ENCODE measurements around the gene ADGRV1.
"Not testable (repeated sequence)": the region's sequence is repeated elsewhere in the genome, so short reads cannot be mapped to it uniquely, and the experiment has no call there.

ADGRV1 gene

DNA sequence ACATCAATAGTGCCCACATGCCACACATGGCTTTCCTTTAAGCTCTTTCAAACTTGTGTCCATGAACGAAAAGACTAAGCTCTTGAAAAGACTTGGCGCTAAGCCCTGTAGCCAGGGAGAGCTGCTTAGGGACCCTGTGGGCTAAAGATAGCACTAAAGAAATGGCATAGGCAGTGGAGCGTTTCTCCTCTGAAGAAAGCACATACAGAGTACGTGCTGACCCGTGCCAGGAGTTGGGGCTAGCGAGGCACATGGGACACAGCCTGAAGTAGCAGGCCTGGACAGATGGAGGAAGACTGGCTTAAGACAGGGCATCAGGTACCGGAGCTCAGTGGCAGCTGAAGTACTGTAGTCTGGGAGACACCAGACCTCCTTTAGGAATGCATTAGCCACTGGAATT, 39.7 kb downstream of the ADGRV1 start:
- DNase-seq = no peak

DNA sequence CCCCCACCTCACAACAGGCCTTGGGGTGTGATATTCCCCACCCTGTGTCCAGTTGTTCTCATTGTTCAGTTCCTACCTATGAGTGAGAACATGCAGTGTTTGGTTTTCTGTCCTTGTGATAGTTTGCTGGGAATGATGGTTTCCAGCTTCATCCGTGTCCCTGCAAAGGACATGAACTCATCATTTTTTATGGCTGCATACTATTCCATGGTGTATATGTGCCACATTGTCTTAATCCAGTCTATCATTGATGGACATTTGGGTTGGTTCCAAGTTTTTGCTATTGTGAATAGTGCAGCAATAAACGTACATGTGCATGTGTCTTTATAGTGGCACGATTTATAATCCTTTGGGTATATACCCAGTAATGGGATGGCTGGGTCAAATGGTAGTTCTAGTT, 41.7 kb downstream of the ADGRV1 start:
- DNase-seq = not testable (repeated sequence)

DNA sequence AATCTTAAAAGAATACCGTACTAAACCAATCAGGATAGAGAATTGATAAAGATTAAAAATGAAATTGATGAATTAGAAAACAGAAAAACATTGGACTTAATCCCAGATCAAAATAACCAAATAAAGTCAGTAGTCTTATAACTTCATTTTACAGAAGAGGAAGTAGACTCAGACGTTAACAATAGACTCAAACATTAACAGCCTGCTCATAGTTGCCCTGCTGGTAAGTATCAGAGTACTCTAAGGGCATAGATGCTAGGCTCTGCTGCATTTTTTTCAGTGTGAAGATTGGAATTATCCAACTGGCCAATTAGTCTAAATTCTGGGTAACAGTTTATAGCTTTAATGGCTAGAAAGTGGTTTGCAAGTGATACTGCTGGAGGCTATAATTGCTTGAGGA, 42.9 kb downstream of the ADGRV1 start:
- DNase-seq = peak; percentile 36

DNA sequence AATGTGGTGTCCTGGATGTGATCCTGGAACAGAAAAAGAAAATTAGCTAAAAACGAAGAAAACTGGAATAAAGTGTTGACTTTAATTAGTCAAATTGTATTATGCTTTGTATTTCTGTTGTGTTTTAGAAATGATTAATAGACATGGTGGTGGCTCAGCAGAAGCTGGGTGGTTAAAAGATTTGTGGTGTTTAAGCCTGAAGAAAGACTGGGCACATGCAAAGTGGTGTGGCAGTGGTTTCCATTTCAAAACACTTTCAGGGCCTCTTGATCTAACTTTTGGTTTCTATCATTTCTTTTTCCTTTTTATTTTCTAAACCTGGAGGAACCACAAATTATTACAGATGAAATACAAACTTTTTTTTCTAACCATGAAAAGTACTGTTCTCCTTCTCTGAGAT, 44.1 kb downstream of the ADGRV1 start:
- no peak for DNase-seq

GRCh38 chr5:90606539-90606938, 47.9 kb downstream of the ADGRV1 start:
- DNase-seq = peak; percentile 41

DNA sequence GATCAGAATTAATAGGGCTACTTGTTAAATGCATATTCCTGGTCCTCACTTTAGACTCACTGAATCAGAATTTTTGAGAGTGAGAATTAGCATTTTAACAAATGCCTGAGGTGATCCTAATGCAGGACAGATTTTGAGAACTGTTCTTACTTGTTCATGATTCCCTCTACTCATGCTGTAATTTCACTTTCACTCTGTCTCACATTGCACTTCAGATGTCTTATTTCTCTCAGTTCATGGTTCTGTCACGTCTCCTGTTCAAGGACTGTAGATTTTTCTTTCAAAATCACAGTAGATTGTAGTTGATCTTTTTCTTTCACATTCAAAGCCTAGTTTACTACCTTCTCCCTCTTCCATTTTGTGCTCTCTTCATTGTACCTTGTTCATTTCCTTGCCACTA, 54.3 kb downstream of the ADGRV1 start:
- DNase-seq = no peak

DNA sequence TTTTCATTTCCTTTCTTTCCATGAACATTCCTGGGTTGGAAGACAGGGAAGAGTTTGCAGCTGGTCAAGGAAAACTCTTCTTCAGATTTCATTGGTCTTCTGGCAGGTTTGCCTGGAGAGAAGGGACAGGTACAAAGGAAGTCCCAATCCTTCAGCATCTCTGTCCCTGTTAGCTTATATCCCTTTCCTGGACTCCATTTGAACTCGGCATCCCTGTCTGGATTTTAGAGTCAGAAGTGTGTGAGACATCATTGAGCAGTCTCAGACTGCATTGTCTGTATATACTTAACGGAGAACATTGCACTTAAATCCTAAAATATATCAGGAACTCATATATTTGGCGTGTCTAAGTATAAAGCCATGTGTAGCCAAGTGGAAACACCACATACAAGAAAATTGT, 54.9 kb downstream of the ADGRV1 start:
- DNase-seq = no peak

- no peak for DNase-seq
These were observed 55.4 kb downstream of the ADGRV1 start for GRCh38 chr5:90613918-90614504.

GRCh38 chr5:90615355-90615754, 56.8 kb downstream of the ADGRV1 start:
- no peak for DNase-seq

- no peak for DNase-seq
These were observed 59.5 kb downstream of the ADGRV1 start for GRCh38 chr5:90618071-90618470.

DNA sequence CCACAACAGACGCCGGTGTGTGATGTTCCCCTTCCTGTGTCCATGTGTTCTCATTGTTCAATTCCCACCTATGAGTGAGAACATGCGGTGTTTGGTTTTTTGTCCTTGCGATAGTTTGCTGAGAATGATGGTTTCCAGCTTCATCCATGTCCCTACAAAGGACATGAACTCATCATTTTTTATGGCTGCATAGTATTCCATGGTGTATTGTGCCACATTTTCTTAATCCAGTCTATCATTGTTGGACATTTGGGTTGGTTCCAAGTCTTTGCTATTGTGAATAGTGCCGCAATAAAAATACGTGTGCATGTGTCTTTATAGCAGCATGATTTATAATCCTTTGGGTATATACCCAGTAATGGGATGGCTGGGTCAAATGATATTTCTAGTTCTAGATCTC, 61.2 kb downstream of the ADGRV1 start:
- not testable (repeated sequence) for DNase-seq

DNA sequence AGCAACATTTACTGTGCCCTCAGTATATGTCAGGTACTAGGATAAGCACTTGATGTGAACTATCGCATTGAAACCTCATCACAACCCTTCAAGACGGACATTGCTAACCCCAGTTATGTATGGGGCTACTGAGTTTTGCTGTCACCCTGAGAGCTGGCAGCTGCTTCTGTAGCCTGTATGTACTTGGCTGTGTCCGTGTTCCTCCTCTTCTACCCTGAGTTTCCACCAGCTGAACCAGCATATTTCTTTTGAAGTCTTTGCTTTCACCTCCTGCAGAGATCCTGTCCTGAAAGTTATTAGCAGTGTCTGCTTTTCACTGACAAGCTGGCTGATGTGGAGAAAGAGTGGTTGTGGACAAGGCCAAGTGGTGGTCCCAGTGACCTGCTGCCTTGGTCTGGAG, 63.3 kb downstream of the ADGRV1 start:
- DNase-seq = no peak

DNA sequence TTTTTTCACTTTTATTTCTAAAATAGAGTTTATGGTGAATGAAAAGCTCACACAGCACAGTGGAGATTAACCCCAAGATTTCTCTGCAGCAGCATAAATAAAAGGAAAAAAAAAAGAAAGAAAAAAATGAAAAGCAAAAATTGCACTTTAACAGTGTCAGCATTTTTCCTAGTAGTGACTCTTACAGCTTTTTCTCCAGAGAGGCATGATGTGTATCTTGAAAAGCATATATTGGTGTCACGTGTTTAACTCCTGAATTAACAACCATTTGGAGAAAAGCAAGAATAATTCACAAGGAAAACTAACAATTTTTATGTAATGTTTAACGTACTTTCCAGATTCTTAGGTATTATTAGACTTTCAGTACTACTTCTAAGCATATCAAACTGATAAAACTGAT, 67.9 kb downstream of the ADGRV1 start:
- DNase-seq = no peak

DNA sequence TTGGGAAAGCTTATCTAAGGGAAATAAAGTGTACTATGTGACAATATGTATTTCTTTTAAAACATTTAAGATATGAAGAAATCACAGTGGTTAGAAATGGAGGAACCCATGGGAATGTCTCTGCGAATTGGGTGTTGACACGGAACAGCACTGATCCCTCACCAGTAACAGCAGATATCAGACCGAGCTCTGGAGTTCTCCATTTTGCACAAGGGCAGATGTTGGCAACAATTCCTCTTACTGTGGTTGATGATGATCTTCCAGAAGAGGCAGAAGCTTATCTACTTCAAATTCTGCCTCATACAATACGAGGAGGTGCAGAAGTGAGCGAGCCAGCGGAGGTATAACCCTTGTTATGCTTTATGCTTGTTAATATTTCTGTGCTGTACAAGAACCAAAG, 69.9 kb downstream of the ADGRV1 start:
- DNase-seq = no peak

DNA sequence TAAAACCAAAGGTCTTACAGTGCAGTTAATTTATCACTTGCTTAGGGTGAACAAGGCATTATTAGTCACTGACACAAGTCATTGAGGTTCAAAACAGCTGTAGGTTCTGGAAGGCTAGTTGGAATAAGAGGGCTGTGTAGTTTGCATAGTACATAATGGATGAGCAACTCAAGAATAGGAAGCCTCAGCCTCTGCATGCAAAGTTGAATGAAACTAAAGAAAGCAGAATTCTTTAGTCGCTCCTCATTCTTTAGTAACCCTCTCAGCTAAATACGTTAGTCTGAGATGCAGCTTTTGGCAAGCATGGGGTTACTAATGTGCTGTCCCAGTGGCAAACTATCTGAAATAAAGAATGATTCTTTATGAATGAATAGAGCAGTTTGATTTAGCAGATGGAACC, 74.2 kb downstream of the ADGRV1 start:
- DNase-seq = no peak

DNA sequence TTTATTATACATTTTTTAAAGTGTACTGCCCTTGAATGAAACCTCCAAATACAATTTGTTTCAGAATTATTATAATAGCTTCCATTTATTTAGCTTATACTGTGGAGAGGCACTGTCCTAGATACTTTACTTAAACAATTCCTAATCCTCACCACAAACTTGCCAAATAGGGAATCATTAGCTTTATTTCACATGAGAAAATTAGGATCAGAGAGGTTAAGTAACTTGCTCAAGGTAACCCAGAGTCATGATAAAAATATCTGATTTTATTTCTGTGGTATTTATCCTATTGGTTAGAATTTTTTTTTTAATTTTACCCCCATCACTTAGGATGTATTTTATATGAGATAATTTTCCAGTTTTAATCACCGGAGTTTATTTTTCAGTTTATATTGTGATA, 78.4 kb downstream of the ADGRV1 start:
- no peak for DNase-seq

- DNase-seq = no peak
These were observed 79.1 kb downstream of the ADGRV1 start for GRCh38 chr5:90637731-90638130.

GRCh38 chr5:90638878-90639277, 80.3 kb downstream of the ADGRV1 start:
- DNase-seq = no peak

DNA sequence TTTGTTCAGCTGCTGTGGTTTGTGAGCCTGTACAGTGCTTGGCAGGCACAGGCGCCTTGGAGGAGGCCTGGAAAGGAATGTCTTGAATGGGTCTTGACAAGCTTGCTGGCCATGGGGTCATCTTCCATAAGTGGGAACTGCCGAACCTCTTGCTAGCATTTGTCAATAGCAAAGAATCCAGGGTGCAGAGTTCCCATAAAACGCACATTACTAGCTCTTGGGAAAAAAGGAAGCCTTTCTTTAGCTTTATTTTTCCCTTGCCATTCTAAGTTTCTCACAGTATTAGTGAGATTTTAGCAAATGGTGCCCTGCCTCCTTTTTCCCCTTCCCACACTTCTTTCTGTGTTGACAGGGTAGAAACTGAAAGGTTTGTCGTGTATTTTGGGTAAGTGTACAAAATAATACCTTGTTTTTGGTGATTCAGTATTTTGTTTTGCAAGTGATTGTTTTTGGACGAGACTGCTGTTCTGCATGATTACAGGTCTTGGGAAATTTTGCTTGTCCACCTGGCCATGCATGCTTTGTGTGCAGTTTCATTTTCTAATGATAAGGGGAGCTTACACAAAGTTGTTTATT, 82.0 kb downstream of the ADGRV1 start:
- no peak for DNase-seq

DNA sequence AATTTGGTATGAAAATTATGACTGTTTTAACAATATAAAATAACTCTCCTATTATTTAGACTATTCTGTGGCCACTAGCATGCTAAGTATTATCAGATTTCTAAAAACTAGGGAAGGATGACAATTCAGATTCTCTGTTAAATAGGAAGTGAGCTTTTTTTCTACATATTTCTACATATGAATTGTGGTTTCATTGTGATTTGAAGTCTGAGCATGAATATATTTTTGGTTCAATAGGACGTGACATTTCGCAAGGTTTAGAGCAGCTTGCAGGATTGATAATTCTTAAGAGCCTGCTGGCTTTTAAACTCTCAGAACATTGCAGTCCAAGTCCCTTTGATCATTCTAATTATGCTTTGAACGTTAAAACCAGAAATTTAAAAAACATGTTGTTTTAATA, 82.9 kb downstream of the ADGRV1 start:
- DNase-seq = peak; percentile 52

GRCh38 chr5:90642706-90643229, 84.2 kb downstream of the ADGRV1 start:
- no peak for DNase-seq

- DNase-seq = peak; percentile 71
These were observed 85.5 kb downstream of the ADGRV1 start for GRCh38 chr5:90644132-90644531.

GRCh38 chr5:90645024-90645610, 86.5 kb downstream of the ADGRV1 start:
- DNase-seq = peak; percentile 11

- DNase-seq = no peak
These were observed 92.2 kb downstream of the ADGRV1 start for GRCh38 chr5:90650767-90651166.

GRCh38 chr5:90654215-90654614, 95.6 kb downstream of the ADGRV1 start:
- no peak for DNase-seq

Data from hematopoietic multipotent progenitor cell treated with erythropoietin and hydrocortisone succinate and interleukin-3 and kit ligand, for 4 days (in vitro differentiated cells).